T-helper 2 cell treated with Interferon-gamma antibody and Interleukin-4, amounts not matched to agents 100 ng/mL and 5 ng/mL, for 36 hours (primary cell): ENCODE data around the gene SUSD1. TPM values are rescaled to one million over a fixed set of nuclear protein-coding genes. Genes with fewer than 3 reads are reported as not detected.

Source experiments
- intact Hi-C: fragments of 100-400 bp; cut with micrococcal nuclease; formaldehyde crosslinking; loops from one replicate; pipeline ENCODE4 v1.15.1; 2023
- total RNA-seq: library from RNA; stranded (reverse); gene quantifications from 2 replicates; pipeline ENCODE4 v1.2.3, GENCODE V29; 2022

The SUSD1 gene
- total RNA-seq, 1 donor from 2014 or later = 27.7 TPM

DNA sequence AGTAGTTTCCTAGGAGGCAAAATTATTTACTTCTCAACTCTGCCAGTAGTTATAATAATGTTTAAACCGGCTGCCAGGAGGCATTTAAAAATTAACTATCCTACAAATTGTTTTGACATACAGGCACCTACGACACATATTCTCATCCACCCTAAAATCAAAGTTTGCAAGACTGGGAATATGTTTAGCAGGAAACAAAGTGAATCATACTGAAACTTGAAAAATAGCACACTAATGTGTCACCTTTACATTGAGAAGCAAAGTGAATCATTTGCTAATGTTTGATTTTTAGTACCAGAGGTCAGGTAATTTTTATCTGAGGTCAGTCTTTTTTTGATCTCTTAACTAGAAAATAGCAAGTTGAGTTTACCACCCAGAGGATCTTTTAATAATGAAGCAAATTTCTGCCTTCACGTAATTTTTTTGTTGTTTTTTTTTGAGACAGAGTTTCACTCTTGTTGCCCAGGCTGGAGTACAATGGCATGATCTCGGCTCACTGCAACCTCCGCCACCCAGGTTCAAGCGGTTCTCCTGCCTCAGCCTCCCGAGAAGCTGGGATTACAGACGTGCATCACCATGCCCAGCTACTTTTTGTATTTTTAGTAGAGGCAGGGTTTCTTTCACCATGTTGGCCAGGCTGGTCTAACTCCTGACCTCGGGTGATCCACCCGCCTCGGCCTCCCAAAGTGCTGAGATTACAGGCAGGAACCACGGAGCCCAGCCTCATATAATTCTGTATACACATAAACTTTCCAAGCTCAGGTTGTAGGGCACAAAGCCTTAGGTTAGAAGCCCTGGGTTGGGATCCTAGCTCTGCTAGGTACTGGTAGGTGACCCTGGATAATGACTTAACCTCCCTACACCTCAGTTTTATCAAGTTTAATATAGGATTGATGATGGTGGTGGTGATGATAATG is 154.2 kb downstream of the SUSD1 start:
- intact Hi-C loops = no loop called here

DNA sequence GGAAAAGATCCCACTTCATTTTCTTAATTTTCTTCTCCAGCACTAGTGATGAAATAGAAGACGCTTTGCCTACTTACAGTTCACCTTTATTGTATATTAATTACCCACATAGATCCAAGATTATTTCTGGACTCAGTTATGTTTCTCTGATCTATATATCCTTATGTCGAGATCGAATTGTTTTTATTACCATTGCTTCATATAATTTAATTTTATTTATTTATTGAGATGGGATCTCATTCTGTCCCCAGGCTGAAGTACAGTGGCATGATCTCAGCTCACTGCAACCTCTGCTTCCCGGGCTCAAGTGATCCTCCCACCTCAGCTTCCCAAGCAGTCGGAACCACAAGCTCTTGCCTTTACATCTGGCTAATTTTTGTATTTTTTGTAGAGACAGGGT is 157.2 kb downstream of the SUSD1 start:
- intact Hi-C loops = no loop called here

DNA sequence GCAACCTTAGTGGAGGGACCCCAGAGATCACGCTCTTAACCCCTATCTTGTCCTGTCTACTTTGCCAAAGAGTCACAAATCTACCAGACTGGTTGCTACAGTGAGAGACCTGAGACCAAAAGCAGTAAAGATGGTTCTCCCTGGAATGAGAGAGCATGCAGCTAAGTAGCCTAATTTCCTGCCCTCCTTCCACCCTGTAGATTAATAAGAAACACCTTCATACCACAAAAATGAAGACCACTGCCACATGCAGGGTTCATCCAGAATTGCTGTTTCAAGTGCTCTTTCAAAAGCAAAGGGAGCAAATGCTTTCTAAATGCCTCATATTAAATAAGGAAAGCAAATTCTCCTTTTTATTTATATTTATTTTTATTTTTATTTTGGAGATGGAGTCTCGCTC is 159.4 kb downstream of the SUSD1 start:
- intact Hi-C loops = no loop called here

DNA sequence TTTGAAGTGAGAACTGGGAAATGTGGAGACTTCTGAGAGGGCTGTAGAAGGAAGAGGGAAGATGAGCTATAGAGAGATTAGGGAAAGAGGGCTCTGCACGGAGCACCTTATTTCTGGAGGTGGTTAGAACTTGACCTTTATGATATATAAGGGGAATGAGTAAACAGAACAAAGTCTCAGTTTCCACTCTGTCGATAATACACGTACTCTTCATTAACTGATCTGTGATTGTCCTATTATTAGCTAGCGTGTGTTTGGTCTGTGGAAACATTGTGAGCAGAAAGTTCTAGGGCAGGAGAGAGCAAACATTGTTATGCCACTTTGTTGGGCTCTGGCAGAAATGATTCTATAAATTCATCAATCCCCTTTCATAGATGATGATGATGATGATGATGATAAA is 159.9 kb downstream of the SUSD1 start:
- intact Hi-C loops = no loop called here

DNA sequence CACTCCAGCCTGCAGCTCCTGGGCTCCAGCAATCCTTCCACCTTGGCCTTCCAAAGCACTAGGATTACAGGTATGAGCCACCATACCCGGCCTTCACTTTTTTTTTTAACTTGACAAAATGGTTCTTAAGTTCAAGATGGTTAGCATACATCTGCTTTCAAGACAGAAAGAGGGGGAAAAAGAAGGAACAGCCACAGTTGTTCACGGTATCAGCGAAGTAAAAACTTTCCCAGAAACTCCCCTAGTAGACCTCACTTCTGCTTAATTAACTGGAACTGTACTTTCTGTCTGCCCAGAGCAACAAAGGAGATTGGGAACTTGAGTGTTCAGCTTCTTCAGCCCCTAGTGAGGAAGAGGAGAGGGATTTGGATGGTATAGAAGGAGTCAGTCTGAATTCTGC is 161.8 kb downstream of the SUSD1 start:
- intact Hi-C loops = no loop called here

DNA sequence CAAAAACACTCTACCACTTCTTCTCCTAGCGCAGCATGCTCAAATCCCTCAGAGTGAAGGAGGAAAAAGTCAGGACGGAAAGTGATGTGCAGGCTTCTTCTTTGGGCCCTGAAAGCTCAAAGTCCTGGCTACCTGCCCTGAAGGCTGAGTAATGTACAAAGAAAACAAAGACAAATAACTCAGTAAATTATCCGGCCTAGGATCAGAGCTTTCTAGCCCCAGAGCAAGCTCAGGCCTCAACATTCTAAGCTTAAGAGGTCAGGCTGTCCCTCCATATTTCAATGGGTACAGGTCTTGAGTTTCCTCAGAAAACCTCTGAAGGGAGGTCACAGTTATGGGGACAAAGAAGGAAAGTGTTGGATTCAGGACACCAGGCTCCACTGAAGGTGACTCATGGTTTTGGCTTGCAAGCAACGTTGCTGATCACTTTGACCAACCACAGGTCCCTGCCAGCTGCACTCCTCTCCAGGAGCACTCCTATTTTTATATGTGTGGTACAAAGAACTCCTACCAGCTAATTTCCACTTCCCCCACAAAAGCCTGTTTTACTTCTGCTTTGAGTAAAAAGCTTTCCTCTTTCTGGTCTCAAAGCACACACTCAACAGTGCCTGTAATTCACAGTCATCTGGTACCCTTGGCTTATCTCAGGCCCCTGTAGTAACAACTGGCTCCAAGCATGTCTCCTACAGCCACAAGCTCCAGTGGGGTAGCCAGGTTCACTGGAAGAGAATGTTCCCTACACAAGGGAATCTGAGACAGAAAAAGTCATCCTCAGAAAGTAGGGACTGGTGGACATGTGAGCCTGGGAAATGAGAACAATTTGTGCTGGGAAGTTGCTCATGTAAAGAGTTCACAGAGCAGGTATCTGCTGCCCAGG is 162.8 kb downstream of the SUSD1 start:
- intact Hi-C loops = no loop called here

DNA sequence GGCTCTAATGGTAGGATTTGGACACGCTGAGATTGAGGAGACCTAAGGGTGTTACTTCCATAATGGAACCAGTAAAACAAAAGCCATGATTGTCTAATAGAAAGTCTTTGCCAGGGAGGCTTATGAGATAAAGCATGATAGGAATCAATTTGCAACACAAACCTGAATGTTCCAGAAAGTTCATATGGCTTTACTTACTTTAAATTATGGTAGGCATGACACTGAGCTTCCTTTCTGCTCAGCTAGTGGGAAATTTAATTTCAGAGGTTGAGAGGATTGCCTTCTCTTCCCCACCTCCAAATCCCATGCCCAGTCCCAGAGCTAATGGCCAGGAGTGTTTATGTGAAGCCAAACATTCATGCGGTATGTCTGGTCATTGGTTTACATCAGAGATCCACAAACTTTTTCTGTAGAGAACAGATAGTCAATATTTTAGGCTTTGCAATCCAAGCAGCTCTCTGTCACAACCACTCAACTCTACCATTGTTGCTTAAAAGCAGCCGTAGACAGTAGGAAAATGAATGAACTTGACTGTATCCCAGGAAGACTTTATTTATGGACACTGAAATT is 164.0 kb downstream of the SUSD1 start:
- intact Hi-C loops = no loop called here

DNA sequence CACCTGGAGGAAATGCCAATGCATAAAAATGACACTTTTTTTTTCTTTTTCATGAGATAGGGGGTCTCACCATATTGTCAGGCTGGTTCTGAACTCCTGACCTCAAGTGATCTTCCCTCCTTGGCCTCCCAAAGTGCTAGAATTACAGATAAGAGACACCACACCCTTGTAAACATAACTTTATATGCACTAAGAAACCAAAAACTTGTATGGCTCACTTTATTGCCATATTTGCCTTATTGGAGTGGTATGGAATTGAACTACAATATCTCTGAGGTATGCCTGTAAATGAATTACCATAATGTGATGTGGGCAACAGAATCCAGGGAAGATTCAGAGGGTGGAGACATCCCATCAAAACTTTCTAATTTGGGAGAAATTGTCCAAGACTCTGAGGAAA is 164.6 kb downstream of the SUSD1 start:
- intact Hi-C loops = no loop called here

DNA sequence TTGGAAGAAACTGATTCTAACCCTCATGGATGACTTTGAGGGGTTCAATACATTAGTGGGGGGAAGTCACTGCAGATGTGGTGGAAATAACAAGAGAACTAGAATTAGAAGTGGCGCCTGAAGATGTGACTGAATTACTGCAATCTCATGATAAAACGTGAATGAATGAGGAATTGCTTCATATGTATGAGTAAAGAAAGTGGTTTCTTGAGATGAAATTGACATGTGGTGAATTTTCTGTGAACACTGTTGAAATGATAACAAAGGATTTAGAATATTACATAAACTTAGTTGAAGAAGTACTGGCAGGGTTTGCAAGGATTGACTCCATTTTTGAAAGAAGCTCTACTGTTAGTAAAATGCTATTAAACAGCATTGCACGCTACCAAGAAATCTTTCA is 165.4 kb downstream of the SUSD1 start:
- intact Hi-C loops = no loop called here

DNA sequence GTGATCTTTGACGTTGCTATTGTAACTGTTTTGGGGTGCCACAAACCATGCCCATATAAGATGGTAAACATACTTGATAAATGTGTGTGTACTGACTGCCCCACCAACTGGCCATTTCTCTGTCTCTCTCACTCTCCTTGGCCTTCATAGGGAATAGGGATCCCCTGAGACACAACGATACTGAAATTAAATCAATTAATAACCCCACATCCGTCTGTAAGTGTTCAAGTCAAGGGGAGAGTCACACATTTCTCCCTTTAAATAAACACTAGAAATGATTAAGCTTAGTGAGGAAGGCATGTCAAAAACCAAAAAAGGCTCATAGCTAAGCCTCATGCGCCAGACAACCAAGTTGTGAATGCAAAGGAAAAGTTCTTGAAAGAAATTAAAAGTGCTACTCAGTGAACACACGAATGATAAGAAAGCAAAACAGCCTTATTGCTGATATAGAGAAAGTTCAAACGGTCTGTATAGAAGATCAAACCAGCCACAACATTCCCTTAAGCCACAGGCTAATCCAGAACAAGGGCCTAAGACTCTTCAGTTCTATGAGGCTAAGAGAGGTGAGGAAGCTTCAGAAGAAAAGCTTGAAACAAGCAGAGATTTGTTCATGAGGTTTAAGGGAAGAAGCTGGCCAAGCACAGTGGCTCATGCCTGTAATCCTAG is 167.4 kb downstream of the SUSD1 start:
- intact Hi-C loops = no loop called here

DNA sequence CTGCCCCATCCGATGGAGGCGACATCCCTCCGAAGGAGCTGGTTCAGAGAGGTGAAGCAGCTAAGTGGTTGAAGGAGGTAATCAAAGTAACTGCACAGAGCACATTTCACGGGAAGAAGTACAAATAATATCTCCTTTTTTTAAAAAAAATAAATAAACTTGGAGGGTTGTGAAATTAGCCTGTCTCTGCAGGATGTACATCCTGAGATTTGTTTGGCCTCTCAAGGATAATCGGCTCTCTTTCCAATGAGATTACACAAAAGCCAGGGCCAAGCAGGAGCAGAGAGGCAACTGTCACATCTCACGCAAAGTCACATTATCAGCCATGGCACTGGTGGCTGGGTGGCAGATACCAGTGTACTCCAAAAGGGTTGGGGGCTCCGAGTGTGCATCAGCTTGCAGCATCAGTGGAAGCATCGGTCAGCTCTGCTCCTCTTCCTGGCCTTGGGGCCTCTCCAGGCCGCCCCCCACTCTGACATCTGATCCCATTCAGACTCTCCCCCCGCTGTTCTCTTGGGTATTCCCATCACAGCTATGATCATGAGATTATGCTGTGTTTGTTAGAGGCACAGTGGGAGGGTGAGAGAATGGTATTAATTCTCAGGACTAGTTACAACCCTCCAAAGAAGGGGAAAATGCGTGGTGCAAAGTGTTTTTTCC is 168.6 kb downstream of the SUSD1 start:
- intact Hi-C loops = no loop called here

DNA sequence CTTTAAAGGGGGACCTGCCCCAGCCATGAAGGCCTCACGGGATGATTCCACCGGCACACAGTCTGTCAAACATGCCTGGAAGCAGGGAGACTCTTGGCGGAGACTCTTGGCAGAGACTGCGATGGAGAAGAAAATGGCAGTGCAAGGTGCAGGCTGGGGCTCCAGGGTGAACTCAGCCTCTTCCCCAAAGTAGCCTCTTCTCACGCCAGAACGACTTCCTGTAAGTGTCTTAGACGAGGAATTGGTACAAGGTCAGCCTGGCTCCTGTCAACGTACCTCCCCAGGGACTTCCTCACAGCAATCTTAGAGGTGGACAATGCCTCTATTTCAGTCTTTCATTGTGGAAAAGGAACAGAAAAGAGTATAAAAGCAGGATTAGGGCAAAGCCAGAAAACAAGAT is 169.2 kb downstream of the SUSD1 start:
- intact Hi-C loops = no loop called here

DNA sequence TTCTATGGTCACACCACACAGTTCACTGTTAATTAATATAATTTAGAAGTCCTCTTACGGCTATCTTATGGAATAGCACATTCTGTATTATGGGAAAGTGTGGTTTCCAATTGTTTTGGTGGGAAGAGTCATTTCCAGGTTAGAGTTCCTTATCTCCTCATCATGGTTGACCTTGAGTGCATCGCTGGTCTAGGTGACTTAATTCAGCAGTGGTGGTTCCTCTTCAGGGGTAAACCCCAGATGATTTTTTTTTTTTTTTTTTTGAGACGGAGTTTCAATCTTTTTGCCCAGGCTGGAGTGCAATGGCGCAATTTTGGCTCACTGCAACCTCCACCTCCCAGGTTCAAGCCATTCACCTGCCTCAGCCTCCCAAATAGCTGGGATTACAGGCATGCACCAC is 171.6 kb downstream of the SUSD1 start:
- intact Hi-C loops = no loop called here

DNA sequence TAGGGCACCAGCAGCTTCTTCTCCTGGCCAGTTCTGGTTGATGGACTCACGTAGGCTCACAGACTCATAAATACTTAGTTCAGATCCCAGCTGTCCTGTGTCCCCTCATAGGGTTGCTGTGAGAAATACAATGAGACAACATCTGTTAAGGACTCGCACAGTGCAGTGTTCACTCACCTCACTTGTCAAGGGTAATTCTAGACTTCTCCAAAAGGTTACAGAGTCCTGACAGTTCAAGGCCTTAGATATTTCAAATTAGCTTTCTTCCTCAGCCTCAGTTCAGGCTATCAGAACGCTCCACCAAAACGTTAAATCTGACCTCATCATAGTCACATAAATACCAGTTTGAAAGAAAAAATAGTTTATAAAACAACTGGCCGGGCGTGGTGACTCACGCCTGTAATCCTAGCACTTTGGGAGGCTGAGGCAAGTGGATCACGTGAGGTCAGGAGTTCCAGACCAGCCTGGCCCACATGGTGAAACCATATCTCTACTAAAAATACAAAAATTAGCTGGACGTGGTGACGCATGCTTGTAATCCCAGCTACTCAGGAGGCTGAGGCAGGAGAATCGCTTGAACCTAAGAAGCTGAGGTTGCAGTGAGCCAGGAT is 172.1 kb downstream of the SUSD1 start:
- intact Hi-C loops = no loop called here

DNA sequence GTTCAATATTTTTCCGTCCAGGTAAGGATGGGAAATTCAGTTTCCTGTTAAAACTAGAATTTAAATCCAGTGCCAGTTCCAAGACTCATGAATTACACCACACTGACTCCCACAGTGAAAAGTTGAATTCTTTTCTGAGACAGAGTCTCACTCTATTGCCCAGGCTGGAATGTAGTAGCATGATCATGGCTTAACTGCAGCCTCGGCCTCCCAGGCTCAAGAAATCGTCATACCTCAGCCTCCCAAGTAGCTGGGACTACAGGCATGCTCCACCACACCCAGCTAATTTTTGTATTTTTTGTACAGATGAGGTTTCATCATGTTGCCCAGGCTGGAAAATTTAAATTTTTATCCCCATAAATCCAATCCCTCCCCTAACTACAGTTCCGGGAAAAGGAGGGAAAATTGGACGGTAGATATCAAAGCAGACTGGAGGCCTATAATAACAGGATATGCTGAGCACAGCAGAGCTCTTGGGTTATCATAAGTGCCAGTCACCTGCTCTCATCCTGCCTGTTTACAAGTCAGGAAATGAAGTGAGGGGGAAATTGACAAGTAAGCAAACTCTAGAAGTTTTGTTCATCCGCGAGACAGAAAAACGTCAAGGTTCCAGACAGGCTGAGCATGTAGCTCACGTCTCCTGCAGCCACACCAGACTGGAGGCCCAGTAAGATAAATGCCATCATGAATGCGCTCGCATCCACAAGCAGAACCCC is 172.8 kb downstream of the SUSD1 start:
- intact Hi-C loops = no loop called here

DNA sequence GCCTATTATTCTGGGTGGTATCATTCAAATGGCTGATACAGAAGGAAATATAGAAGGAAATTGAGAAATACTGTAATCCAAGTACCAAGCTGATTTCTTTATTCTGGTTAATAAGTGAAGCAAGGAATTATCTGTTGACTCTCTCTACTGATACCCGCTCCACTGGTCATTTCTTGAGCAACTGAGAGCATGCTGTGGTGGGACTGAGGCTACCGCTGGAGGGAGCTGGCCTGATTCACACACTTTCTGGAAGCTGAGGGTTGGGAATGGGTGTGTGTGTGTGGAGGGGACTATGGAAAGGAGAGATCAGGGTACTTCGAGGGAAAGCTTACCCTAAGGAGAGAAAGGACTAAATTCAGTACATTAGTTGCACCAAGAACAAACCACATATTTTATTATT is 174.4 kb downstream of the SUSD1 start:
- intact Hi-C loops = no loop called here

DNA sequence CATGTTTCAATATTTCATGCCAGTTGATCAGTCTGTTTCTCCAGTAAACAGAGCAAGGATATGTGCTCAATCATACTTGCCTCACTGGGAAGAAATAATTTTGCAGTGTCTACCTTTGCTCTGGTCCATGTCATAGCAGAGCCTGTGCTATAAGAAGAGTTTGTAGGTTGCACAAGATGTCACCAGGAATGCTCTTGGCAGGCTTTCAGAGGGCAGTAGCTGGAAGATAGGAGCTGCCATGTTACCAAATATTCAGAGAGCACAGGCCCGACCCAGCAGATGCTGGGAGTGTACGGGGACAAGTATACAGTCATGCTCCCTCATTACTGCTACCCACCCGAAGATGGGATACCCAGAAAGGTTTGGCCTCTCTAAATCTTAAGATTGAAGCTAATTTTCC is 175.8 kb downstream of the SUSD1 start:
- intact Hi-C loops = loop anchor here (10.0 kb wide), 1 partner anchor 75 kb away; no protein-coding TSS in a partner anchor

DNA sequence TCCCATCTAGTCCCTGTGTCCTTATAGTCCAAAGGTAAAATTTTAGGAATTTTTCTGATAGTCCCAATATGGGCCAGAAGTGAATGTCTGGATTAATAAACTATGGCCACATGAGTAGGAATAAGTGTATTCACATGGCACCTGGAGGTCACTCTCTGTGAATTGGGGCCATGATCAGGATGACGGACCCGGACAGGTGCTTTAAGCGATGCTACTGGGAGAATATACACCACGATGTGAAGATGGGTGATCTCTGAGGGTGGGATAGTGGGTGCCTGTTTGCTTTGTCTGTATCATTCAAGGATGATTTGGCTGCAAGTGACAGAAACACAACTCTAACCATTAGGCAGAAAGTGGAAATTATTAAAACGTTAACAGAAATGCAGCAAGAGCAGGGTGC is 177.3 kb downstream of the SUSD1 start:
- intact Hi-C loops = loop anchor here (10.0 kb wide), 1 partner anchor 77 kb away; no protein-coding TSS in a partner anchor

DNA sequence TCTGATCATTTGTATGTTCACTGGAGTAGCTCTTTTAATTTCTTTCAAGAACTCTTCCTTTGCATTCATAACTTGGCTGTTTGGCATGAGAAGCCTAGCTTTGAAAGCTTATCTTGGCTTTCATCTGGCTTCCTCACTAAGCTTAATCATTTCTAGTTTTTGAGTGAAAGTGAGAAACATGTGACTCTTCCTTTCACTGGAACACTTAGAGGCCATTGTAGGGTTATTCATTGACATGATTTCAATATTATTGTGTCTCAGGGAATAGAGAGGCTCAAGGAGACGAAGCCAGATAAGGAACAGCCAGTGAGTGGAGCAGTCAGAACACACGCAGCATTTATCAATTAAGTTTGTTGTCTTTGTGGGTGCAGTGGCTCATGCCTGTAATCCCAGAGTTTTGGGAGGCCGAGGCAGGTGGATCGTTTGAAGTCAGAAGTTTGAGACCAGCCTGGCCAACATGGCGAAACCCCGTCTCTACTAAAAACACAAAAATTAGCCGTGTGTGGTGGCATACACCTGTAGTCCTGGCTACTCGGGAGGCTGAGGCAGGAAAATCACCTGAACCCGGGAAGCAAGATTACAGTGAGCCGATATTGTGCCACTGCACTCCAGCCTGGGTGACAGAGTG is 180.2 kb downstream of the SUSD1 start:
- intact Hi-C loops = loop anchor here (5.0 to 10.0 kb wide), 2 partner anchors 42 to 80 kb away; no protein-coding TSS in a partner anchor
